Mammary epithelial cell (primary cell): ENCODE measurements around the gene POLE.

Experiments
- CTCF ChIP-seq, 2 donors: IDR thresholded peaks in 1 of 2; conservative IDR thresholded peaks in 1 of 2; 2 replicates each; pipeline ENCODE4 v1.5.1; 2011 to 2012; ENCODE audit warnings: inconsistent platforms in 2 of 2, low read length in 2 of 2, mild to moderate bottlenecking in 2 of 2, control low read depth in 1 of 2, low read depth in 1 of 2; ENCODE audit not compliant: insufficient read depth in 1 of 2; ENCODE audit errors: extremely low read depth in 1 of 2
- EZH2 ChIP-seq: IDR thresholded peaks from 2 replicates; pipeline ENCODE4 v1.6.1; 2012; ENCODE audit warnings: low read length, inconsistent platforms, borderline replicate concordance

DNA sequence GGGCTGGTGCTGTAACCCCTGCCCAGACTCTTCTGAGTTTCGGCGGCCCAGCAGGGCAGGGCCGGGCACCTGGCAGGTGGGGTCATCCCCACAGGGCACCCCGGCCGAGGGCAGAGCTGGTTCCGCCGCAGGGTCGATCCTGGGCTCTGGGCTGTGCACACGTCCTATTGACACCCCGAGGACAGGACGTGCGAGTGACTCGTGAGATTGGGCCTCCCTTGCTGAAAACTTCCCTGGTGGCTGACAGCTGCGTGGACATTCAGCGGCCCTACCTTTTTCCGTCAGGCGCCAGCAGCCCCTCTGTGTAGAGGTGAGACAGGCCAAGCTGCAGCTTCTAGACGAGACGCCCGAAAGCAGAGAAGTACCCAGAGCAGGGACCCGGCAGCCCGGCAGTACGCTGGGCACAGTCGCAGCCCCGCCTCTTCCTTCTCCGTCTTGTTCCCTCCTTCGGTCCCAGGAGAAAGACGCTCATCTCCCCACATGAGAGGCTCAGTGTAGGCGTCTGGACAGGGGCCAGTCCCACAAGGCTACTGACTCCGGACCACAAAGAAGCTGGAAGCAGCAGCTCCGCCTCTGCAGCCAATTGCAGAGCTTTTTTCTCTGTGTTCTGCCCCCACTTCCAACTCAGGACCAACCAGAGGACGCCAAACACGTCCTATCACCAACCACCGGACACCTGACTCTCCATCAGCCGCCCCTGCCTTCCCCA lies 76.9 kb downstream of the POLE start, which contains the start of gene LRCOL1:
- no peak for TF ChIP-seq CTCF (conservative IDR thresholded peaks at IDR 0.05 in 1 of 2, IDR thresholded peaks at IDR 0.05 in 1 of 2; ENCODE audit: extremely low read depth in 1 of 2, insufficient read depth in 1 of 2, low read depth in 1 of 2, low read length in 2 of 2)
- TF ChIP-seq EZH2: no peak
